LNCAP (cell line): Measurements from ENCODE around the gene COL25A1.

Experiments used
- TF ChIP-seq, protein P1 (sequence below): fragments of 450-650 bp; IDR thresholded peaks from 2 replicates; pipeline ENCODE4 v1.5.1; 2017; ENCODE audit warnings: mild to moderate bottlenecking

The COL25A1 gene

DNA sequence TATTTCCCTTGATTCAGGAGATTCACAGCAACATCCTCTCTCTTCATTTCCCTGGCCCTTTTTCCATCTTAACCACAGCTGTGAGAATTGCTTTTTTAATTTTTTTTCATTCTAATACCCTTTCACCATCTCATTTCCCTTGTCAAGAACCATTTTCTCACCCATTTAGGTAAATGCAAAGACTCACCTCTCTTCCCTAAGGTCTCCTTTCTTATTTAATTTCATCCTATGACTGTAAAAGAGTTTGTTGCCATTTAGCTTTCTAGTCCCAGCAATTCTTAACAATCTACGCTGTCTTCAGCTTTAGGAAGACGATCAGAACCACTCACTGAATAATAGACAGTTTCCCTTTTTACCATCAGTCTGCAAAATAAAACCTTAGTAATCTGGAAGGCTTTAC, 298.5 kb downstream of the COL25A1 start:
- TF ChIP-seq, protein P1, sequence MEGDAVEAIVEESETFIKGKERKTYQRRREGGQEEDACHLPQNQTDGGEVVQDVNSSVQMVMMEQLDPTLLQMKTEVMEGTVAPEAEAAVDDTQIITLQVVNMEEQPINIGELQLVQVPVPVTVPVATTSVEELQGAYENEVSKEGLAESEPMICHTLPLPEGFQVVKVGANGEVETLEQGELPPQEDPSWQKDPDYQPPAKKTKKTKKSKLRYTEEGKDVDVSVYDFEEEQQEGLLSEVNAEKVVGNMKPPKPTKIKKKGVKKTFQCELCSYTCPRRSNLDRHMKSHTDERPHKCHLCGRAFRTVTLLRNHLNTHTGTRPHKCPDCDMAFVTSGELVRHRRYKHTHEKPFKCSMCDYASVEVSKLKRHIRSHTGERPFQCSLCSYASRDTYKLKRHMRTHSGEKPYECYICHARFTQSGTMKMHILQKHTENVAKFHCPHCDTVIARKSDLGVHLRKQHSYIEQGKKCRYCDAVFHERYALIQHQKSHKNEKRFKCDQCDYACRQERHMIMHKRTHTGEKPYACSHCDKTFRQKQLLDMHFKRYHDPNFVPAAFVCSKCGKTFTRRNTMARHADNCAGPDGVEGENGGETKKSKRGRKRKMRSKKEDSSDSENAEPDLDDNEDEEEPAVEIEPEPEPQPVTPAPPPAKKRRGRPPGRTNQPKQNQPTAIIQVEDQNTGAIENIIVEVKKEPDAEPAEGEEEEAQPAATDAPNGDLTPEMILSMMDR: no peak

DNA sequence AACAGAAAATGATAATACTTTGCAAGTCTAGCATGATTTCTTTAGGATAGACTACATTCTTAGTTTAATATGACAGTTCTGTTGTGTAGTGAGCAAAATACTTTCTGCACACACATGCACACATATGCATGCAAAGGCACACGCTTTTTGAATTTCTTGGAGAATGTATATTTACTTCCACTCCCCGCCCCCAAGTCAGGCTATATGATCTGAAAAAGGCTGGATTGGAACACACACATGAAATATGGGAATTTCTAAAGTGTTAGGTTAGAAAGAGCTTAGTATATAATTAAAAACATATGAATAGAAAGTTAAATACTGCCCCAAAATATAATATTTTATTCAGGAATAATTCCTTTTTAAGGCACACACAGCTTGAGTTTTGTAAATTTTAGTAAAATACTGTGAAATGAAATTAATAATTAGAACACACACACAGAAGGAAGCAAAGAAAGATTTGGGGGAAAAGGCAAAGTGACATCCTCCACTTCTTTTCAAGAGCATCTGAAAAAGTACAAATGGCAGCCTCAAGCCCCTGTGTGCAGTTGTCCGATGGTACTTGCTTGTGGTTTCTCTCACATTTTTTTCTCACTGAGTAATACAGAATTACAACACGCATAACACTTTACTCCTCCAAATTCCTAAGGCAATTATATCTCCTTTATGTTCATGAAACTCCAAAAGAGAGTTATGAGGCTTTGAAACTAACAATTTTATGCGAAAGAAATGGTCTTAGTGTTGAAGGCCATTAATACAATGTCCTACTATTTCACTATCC, 310.7 kb downstream of the COL25A1 start:
- TF ChIP-seq, protein P1: no peak

DNA sequence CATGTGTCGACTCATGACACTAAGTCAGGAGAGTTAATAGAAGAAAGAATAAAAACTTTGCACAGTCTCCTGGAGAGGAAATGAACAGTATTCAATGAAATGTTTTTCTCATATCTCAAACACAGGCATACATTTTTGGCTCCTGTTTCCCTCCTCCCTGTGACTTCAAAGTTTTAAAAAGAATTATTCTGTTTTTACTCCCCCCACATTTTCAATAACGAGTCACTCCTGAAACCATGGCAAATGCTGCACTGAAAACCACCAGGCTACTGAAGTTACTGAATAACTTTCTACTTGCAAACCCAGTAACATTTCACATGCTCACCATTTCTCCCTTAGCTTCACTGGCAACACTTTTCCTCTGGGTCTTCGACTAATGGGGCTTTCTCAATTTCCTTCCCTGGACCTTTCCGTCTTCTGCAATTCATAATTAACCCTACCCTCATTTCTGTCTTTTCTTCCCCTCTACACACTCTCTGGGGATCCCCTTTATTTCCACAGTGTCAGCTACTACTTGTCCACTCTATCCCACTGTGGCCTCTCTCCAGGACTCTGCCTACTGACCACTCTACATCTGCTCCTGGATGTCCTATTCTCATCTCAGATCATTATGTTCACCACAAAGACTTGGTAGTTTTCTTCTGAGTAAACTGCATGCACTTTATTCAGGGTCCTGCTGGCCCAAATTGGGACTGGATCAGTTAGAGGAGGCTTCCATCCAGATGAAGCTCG, 313.8 kb downstream of the COL25A1 start:
- TF ChIP-seq, protein P1: no peak

DNA sequence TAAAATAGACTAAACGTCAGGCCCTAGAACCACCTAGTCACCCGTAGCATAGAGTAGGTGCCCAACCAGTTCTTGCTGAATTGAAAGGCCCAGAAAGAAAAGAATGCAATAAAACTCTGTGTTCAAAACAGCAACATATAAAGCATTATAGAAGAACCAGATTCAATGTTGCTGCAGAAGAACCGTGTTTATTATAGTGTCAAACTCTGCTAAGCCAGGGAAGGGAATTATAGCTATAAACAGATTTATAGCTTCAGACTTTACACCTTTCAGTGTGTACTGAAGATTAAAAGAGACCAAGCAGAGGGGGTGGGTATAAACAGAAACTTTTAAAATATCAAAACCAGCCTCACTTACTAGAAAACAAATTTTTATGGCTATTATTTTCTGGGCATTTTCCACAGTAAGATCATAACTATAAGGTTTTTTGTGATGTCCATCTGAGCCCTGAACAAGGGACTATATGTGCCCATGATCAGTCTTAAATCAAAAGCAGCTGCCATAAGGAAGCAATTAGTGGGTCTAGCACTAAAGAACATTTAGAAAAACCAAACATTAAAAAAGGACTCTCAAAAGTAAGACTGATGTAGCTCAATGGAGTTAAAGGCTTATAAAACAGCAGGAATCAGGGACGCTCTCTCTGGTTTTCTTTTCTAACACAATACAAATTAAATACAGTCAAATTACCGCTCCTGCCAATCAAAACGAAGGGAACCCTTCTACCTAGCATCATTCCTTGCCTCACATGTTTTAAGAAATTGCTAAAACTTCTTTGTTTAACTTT, 319.9 kb downstream of the COL25A1 start:
- TF ChIP-seq, protein P1: no peak

DNA sequence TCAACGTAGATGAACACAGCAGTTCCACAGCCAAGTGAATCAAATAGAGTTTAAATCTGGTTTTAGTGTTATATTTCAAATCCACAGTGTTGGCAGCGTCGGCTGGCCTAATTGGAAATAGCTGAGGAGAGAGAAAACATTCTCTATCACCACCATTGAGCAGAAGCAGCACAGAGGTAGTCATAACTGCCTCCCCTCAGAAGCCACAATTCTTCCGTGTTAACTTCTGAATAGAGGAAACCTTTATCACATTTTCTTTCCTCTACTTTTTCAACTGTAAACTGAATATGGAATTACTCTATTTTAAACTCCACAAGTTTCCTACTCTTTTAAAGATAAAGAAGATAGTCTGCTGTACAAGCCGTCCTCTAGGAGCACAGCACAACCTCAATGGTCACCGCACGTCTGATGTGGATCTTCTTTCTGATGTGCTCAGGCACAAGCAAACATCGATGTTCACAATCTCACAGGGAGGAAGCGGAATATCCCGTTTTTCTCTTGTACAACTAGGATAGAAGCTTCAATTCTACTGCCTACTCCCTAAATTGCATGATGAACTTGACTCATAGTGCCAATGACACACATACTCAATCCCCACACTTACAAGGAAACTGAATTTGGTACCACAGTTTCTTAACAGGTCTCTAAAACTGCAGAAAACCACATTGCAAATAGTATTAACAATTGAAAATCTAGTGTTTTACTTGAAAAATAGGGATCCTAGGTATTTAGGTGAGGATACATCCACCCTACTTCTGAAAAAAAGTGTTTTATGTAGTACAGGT, 321.8 kb downstream of the COL25A1 start:
- TF ChIP-seq, protein P1: no peak

DNA sequence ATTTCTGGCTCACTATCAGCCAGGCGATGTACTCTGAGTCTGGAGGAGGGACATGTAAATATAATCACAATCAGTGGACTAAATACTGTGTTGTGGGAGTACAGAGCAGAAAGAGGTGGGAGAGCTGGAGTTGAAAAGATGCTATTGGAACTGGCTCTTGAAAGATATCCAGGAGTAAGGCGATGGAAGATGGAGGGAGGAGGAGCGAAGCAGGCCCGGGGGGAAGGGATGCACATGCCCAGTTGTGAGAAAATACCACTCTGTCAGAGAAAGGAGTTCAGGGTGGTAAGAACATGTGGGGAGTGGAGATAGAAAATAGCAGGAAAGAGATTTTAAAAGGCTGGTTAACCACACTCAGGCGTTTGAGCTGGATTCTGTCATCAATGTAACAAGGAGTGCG, 322.7 kb downstream of the COL25A1 start:
- TF ChIP-seq, protein P1: no peak

DNA sequence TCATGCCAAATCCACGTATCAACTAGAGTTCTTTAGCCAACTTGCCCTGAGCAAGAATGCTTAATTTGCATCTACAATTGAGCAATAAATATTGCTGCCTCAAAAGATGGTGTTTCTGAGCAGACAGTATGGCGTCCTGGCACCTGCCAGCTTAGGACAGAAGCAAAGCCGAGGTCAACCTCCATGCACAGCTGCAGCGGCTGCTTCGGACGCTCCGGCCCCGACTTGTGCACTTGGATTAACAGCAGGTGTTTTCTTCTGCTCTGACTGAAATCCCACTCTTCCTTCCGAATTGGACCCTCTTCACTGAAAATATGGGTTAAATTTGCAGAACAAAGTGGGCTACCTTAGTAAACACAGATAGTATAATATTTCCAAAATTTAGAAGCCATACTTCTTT, 324.4 kb downstream of the COL25A1 start:
- TF ChIP-seq, protein P1: no peak
